ENCODE data around the gene CAPN5.

CAPN5 gene

DNA sequence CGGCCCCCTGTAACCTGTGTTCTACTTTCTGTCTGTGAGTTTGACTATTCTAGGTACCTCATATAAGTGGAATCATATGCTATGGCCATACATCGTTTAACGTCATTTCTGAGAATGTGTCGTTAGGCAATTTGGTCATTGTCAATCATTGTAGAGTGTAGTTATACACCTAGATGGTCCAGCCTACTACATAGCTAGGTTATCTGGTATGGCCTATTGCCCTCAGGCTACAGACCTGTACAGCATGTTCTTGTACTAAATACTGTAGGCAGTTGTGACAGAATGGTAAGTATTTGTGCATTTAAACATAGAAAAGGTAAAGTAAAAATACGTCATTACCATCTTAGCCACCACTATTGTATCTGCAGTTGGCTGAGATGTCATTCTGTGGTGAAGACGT is 96.5 kb downstream of the CAPN5 start:
- no peaks in the 10 kb centered on the region for H3K9me3 ChIP-seq (ENCODE audit: control insufficient read depth in 2 of 2, low read length in 2 of 2)
- no peaks in the 10 kb centered on the region for H3K27me3 ChIP-seq (ENCODE audit: control insufficient read depth in 2 of 2, insufficient read depth in 2 of 2, low read length in 2 of 2)
- no peak overlapping the region for H3K9ac ChIP-seq (ENCODE audit: low read depth in 1 of 2, low read length in 2 of 2)
- H3K27ac ChIP-seq (ENCODE audit: low read depth in 2 of 2, low read length in 2 of 2) = no peak overlapping the region
- no peaks in the 10 kb centered on the region for H3K36me3 ChIP-seq (ENCODE audit: control insufficient read depth in 2 of 2, insufficient read depth in 2 of 2, low read length in 2 of 2)
- H3K4me1 ChIP-seq (ENCODE audit: control insufficient read depth in 2 of 2, insufficient read depth in 2 of 2, low read length in 2 of 2) = no peaks in the 10 kb centered on the region
- H3K4me3 ChIP-seq (ENCODE audit: low read length in 2 of 2) = no peak overlapping the region

GRCh38 chr11:77165066-77165465 is 98.3 kb downstream of the CAPN5 start:
- Histone ChIP-seq H3K4me3 (ENCODE audit: low read length in 2 of 2) (no peak overlapping the region), H3K27ac (ENCODE audit: low read depth in 2 of 2, low read length in 2 of 2) (no peak overlapping the region), H3K9me3 (ENCODE audit: control insufficient read depth in 2 of 2, low read length in 2 of 2) (no peaks in the 10 kb centered on the region), H3K4me1 (ENCODE audit: control insufficient read depth in 2 of 2, insufficient read depth in 2 of 2, low read length in 2 of 2) (no peaks in the 10 kb centered on the region), H3K36me3 (ENCODE audit: control insufficient read depth in 2 of 2, insufficient read depth in 2 of 2, low read length in 2 of 2) (no peaks in the 10 kb centered on the region), H3K27me3 (ENCODE audit: control insufficient read depth in 2 of 2, insufficient read depth in 2 of 2, low read length in 2 of 2) (no peaks in the 10 kb centered on the region), H3K9ac (ENCODE audit: low read depth in 1 of 2, low read length in 2 of 2) (no peak overlapping the region)

DNA sequence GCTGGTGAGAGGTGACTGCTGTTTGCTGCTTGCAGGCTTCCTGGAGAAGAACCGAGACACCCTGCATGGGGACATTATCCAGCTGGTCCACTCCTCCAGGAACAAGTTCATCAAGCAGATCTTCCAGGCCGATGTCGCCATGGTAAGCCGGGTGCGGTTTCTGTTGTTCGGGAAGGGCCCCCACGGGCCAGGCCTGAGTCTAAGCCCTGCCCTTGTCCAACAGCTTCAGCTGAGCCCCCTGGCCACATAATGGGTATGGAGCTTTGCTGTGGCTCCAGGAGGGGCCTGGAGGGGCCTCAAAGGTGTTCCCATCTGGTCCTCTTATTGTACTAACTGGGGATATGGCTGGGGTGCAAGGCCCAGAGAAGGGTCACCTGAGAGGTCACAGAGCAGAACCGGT is 99.2 kb downstream of the CAPN5 start:
- H3K9ac ChIP-seq (ENCODE audit: low read depth in 1 of 2, low read length in 2 of 2) = no peak overlapping the region
- H3K4me1 ChIP-seq (ENCODE audit: control insufficient read depth in 2 of 2, insufficient read depth in 2 of 2, low read length in 2 of 2) = no peaks in the 10 kb centered on the region
- H3K4me3 ChIP-seq (ENCODE audit: low read length in 2 of 2) = no peak overlapping the region
- H3K9me3 ChIP-seq (ENCODE audit: control insufficient read depth in 2 of 2, low read length in 2 of 2) = no peaks in the 10 kb centered on the region
- H3K27me3 ChIP-seq (ENCODE audit: control insufficient read depth in 2 of 2, insufficient read depth in 2 of 2, low read length in 2 of 2) = no peaks in the 10 kb centered on the region
- no peak overlapping the region for H3K27ac ChIP-seq (ENCODE audit: low read depth in 2 of 2, low read length in 2 of 2)
- H3K36me3 ChIP-seq (ENCODE audit: control insufficient read depth in 2 of 2, insufficient read depth in 2 of 2, low read length in 2 of 2) = no peaks in the 10 kb centered on the region

DNA sequence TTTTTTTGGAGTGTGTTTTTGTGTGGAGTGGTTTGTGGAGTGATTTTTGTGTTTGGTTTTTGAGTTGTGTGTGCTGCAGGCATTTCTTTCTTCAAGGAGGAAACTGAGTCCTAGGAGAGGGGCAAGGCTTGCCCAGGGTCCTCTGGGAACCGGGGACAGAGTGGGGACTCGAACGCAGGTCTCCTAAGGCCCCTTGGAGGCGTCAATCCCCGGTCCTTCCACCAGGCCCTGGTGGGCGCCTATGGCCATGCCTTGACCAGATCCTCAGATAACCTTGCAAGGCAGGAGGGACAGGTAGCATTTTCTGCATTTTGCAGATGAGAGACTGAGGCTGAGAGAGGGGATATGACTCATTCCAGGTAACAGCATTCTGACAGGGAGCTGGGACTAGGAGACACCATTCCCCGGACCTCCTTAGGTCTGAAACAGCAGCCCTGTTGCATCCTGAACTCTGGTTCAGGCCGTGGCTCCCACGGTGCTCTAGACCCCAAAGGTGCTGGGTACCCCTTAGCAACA is 100.4 kb downstream of the CAPN5 start:
- no peak overlapping the region for H3K27ac ChIP-seq (ENCODE audit: low read depth in 2 of 2, low read length in 2 of 2)
- no peaks in the 10 kb centered on the region for H3K4me1 ChIP-seq (ENCODE audit: control insufficient read depth in 2 of 2, insufficient read depth in 2 of 2, low read length in 2 of 2)
- no peaks in the 10 kb centered on the region for H3K27me3 ChIP-seq (ENCODE audit: control insufficient read depth in 2 of 2, insufficient read depth in 2 of 2, low read length in 2 of 2)
- H3K9ac ChIP-seq (ENCODE audit: low read depth in 1 of 2, low read length in 2 of 2) = no peak overlapping the region
- no peaks in the 10 kb centered on the region for H3K9me3 ChIP-seq (ENCODE audit: control insufficient read depth in 2 of 2, low read length in 2 of 2)
- H3K4me3 ChIP-seq (ENCODE audit: low read length in 2 of 2) = no peak overlapping the region
- H3K36me3 ChIP-seq (ENCODE audit: control insufficient read depth in 2 of 2, insufficient read depth in 2 of 2, low read length in 2 of 2) = no peaks in the 10 kb centered on the region

GRCh38 chr11:77167791-77168190 is 101.0 kb downstream of the CAPN5 start:
- H3K4me3 ChIP-seq (ENCODE audit: low read length in 2 of 2) = no peak overlapping the region
- no peaks in the 10 kb centered on the region for H3K27me3 ChIP-seq (ENCODE audit: control insufficient read depth in 2 of 2, insufficient read depth in 2 of 2, low read length in 2 of 2)
- H3K4me1 ChIP-seq (ENCODE audit: control insufficient read depth in 2 of 2, insufficient read depth in 2 of 2, low read length in 2 of 2) = no peaks in the 10 kb centered on the region
- no peaks in the 10 kb centered on the region for H3K36me3 ChIP-seq (ENCODE audit: control insufficient read depth in 2 of 2, insufficient read depth in 2 of 2, low read length in 2 of 2)
- H3K27ac ChIP-seq (ENCODE audit: low read depth in 2 of 2, low read length in 2 of 2) = no peak overlapping the region
- H3K9me3 ChIP-seq (ENCODE audit: control insufficient read depth in 2 of 2, low read length in 2 of 2) = no peaks in the 10 kb centered on the region
- H3K9ac ChIP-seq (ENCODE audit: low read depth in 1 of 2, low read length in 2 of 2) = no peak overlapping the region

- Histone ChIP-seq H3K27ac (ENCODE audit: low read depth in 2 of 2, low read length in 2 of 2) (no peak overlapping the region), H3K4me3 (ENCODE audit: low read length in 2 of 2) (no peak overlapping the region), H3K9me3 (ENCODE audit: control insufficient read depth in 2 of 2, low read length in 2 of 2) (no peaks in the 10 kb centered on the region), H3K4me1 (ENCODE audit: control insufficient read depth in 2 of 2, insufficient read depth in 2 of 2, low read length in 2 of 2) (no peaks in the 10 kb centered on the region), H3K27me3 (ENCODE audit: control insufficient read depth in 2 of 2, insufficient read depth in 2 of 2, low read length in 2 of 2) (no peaks in the 10 kb centered on the region), H3K9ac (ENCODE audit: low read depth in 1 of 2, low read length in 2 of 2) (no peak overlapping the region), H3K36me3 (ENCODE audit: control insufficient read depth in 2 of 2, insufficient read depth in 2 of 2, low read length in 2 of 2) (no peaks in the 10 kb centered on the region)
These were observed 103.3 kb downstream of the CAPN5 start for GRCh38 chr11:77170107-77170506.

DNA sequence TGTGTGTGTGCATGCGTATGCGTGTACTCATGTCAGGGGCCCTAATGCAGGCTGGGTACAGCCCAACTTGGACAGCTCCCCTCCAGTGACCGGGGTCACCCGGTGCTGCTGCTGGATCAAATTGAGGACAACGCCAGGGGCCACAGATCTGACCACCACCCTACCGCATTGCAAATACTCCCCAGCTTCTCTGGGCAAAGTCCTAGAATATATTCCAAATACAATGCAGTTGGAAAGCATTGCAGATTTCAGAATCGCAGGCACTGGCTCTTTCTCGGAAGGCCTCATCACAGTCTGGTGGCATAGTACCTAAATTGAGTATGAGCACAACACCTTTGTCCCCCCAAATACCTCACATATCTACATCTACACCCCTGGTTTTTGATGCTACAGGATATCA is 104.5 kb downstream of the CAPN5 start:
- Histone ChIP-seq H3K4me3 (ENCODE audit: low read length in 2 of 2) (no peak overlapping the region), H3K36me3 (ENCODE audit: control insufficient read depth in 2 of 2, insufficient read depth in 2 of 2, low read length in 2 of 2) (no peaks in the 10 kb centered on the region), H3K27ac (ENCODE audit: low read depth in 2 of 2, low read length in 2 of 2) (no peak overlapping the region), H3K27me3 (ENCODE audit: control insufficient read depth in 2 of 2, insufficient read depth in 2 of 2, low read length in 2 of 2) (no peaks in the 10 kb centered on the region), H3K4me1 (ENCODE audit: control insufficient read depth in 2 of 2, insufficient read depth in 2 of 2, low read length in 2 of 2) (no peaks in the 10 kb centered on the region), H3K9me3 (ENCODE audit: control insufficient read depth in 2 of 2, low read length in 2 of 2) (no peaks in the 10 kb centered on the region), H3K9ac (ENCODE audit: low read depth in 1 of 2, low read length in 2 of 2) (no peak overlapping the region)

GRCh38 chr11:77171885-77172665 is 105.3 kb downstream of the CAPN5 start:
- no peaks in the 10 kb centered on the region for H3K9me3 ChIP-seq (ENCODE audit: control insufficient read depth in 2 of 2, low read length in 2 of 2)
- H3K9ac ChIP-seq (ENCODE audit: low read depth in 1 of 2, low read length in 2 of 2) = no peak overlapping the region
- H3K27ac ChIP-seq (ENCODE audit: low read depth in 2 of 2, low read length in 2 of 2) = no peak overlapping the region
- H3K4me3 ChIP-seq (ENCODE audit: low read length in 2 of 2) = no peak overlapping the region
- no peaks in the 10 kb centered on the region for H3K36me3 ChIP-seq (ENCODE audit: control insufficient read depth in 2 of 2, insufficient read depth in 2 of 2, low read length in 2 of 2)
- H3K27me3 ChIP-seq (ENCODE audit: control insufficient read depth in 2 of 2, insufficient read depth in 2 of 2, low read length in 2 of 2) = no peaks in the 10 kb centered on the region
- no peaks in the 10 kb centered on the region for H3K4me1 ChIP-seq (ENCODE audit: control insufficient read depth in 2 of 2, insufficient read depth in 2 of 2, low read length in 2 of 2)

DNA sequence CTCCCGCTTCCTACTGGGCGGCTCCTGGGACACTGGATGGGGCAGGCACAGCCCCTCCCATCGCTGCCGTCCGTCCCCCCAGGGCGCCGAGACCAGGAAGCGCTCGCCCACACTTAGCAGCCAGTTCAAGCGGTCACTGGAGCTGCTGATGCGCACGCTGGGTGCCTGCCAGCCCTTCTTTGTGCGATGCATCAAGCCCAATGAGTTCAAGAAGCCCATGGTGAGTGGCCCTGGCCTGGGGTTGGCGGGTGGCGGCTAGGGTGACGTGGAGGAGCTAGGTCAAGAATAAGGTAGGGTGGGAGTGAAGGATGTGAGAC is 105.9 kb downstream of the CAPN5 start:
- no peaks in the 10 kb centered on the region for H3K27me3 ChIP-seq (ENCODE audit: control insufficient read depth in 2 of 2, insufficient read depth in 2 of 2, low read length in 2 of 2)
- H3K36me3 ChIP-seq (ENCODE audit: control insufficient read depth in 2 of 2, insufficient read depth in 2 of 2, low read length in 2 of 2) = no peaks in the 10 kb centered on the region
- no peak overlapping the region for H3K27ac ChIP-seq (ENCODE audit: low read depth in 2 of 2, low read length in 2 of 2)
- no peak overlapping the region for H3K4me3 ChIP-seq (ENCODE audit: low read length in 2 of 2)
- no peak overlapping the region for H3K9ac ChIP-seq (ENCODE audit: low read depth in 1 of 2, low read length in 2 of 2)
- no peaks in the 10 kb centered on the region for H3K9me3 ChIP-seq (ENCODE audit: control insufficient read depth in 2 of 2, low read length in 2 of 2)
- no peaks in the 10 kb centered on the region for H3K4me1 ChIP-seq (ENCODE audit: control insufficient read depth in 2 of 2, insufficient read depth in 2 of 2, low read length in 2 of 2)

GRCh38 chr11:77173494-77173893 is 106.7 kb downstream of the CAPN5 start:
- Histone ChIP-seq H3K4me1 (ENCODE audit: control insufficient read depth in 2 of 2, insufficient read depth in 2 of 2, low read length in 2 of 2) (no peaks in the 10 kb centered on the region), H3K36me3 (ENCODE audit: control insufficient read depth in 2 of 2, insufficient read depth in 2 of 2, low read length in 2 of 2) (no peaks in the 10 kb centered on the region), H3K4me3 (ENCODE audit: low read length in 2 of 2) (no peak overlapping the region), H3K27ac (ENCODE audit: low read depth in 2 of 2, low read length in 2 of 2) (no peak overlapping the region), H3K9ac (ENCODE audit: low read depth in 1 of 2, low read length in 2 of 2) (no peak overlapping the region), H3K27me3 (ENCODE audit: control insufficient read depth in 2 of 2, insufficient read depth in 2 of 2, low read length in 2 of 2) (no peaks in the 10 kb centered on the region), H3K9me3 (ENCODE audit: control insufficient read depth in 2 of 2, low read length in 2 of 2) (no peaks in the 10 kb centered on the region)
